ENCODE results near the gene CGNL1.

DNA sequence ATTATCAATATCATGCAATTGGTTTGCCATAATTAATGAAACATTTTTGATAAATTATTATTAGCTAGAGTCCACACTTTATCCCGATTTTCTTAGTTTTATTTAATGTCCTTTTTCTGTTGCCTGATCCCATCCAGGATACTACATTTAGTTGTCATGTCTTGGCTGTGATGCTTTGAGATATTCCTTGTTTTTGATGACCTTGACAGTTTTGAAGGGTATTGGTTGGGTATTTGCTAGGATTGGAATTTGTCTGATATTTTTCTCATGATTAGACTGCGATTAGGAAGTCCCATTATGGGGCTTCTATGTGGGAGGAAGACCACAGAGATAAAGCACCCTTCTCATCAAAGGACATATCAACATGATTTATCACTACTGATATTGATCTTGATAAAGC, 43.0 kb downstream of the CGNL1 start:
- TF ChIP-seq, protein P1, sequence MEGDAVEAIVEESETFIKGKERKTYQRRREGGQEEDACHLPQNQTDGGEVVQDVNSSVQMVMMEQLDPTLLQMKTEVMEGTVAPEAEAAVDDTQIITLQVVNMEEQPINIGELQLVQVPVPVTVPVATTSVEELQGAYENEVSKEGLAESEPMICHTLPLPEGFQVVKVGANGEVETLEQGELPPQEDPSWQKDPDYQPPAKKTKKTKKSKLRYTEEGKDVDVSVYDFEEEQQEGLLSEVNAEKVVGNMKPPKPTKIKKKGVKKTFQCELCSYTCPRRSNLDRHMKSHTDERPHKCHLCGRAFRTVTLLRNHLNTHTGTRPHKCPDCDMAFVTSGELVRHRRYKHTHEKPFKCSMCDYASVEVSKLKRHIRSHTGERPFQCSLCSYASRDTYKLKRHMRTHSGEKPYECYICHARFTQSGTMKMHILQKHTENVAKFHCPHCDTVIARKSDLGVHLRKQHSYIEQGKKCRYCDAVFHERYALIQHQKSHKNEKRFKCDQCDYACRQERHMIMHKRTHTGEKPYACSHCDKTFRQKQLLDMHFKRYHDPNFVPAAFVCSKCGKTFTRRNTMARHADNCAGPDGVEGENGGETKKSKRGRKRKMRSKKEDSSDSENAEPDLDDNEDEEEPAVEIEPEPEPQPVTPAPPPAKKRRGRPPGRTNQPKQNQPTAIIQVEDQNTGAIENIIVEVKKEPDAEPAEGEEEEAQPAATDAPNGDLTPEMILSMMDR (IDR thresholded peaks at IDR 0.05; ENCODE audit: low read depth, low read length), result no peak
- TF ChIP-seq EZH2phosphoT487 (IDR thresholded peaks at IDR 0.05; ENCODE audit: low read depth), result no peak

All from OCI-LY3 (cell line).